GM12801 (cell line): ENCODE data around the gene VAT1L.

Source experiments
- TF ChIP-seq, protein P1 (sequence below): IDR thresholded peaks from one replicate; pipeline ENCODE4 v1.5.1; 2011; ENCODE audit warnings: control low read depth; ENCODE audit not compliant: insufficient read length; ENCODE audit errors: extremely low read depth

Gene VAT1L

DNA sequence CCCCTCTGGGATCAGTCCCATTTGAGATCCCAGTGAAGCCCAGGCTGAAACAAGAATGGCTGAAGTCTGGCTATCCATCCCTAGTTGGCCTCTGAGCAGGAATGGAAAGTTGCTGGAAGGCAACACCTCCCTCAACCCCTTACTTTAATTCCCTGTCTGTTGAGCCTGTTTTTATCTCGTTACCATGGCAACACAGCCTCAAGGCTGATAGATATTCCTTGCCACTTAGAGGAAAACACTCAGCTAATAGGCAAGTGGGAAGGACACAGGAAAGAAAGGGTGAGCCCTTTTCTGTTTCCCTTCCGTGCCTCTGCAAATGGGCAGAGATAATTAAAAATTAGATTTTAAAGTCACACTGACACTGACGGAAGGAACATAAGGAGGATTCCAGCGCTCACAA, 158.5 kb downstream of the VAT1L start:
- TF ChIP-seq, protein P1, sequence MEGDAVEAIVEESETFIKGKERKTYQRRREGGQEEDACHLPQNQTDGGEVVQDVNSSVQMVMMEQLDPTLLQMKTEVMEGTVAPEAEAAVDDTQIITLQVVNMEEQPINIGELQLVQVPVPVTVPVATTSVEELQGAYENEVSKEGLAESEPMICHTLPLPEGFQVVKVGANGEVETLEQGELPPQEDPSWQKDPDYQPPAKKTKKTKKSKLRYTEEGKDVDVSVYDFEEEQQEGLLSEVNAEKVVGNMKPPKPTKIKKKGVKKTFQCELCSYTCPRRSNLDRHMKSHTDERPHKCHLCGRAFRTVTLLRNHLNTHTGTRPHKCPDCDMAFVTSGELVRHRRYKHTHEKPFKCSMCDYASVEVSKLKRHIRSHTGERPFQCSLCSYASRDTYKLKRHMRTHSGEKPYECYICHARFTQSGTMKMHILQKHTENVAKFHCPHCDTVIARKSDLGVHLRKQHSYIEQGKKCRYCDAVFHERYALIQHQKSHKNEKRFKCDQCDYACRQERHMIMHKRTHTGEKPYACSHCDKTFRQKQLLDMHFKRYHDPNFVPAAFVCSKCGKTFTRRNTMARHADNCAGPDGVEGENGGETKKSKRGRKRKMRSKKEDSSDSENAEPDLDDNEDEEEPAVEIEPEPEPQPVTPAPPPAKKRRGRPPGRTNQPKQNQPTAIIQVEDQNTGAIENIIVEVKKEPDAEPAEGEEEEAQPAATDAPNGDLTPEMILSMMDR, result no peak

DNA sequence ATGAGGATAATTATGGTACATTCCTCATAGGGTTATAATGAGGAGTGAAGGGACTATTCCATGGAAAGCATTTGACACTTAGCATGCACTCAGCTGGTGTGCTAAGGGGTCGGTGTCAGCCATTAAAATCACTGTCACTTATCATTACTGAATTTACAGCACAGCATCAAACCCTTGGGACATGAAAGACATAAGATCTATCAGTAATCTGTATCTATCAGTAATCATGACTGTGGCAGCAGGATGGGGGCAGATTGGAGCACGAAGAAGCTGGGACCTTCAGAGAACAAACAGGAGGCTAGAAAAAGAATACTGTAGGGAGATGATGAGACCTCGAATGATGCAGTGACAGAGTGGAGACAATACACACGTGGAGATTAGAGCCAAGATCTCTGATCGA, 160.5 kb downstream of the VAT1L start:
- TF ChIP-seq, protein P1, result no peak

- TF ChIP-seq, protein P1, result no peak
Measured at GRCh38 chr16:77949445-77949844, 161.1 kb downstream of the VAT1L start.

DNA sequence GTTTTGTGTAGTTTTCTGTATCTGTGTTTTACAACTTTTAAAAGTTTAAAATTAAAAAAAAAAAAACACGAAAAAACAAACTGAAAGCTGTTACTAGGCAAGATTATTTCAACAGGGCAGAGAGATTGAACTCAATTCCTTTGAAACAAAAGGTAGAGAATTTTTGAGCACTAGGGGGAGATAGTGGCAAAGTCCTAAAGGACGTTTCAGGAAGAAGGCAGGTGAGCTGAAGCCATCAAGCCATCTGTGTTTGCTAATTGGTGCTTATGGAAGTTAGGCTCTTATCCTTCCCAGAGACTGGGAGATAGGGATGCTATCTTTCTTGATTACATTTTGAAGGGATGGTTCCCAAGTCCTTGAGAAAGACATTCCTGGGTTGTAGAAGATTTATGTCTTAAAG, 163.4 kb downstream of the VAT1L start:
- TF ChIP-seq, protein P1, result no peak

- TF ChIP-seq, protein P1, result no peak
Measured at GRCh38 chr16:77955127-77955526, 166.8 kb downstream of the VAT1L start.

GRCh38 chr16:77956231-77956630, 167.9 kb downstream of the VAT1L start:
- TF ChIP-seq, protein P1, result no peak

DNA sequence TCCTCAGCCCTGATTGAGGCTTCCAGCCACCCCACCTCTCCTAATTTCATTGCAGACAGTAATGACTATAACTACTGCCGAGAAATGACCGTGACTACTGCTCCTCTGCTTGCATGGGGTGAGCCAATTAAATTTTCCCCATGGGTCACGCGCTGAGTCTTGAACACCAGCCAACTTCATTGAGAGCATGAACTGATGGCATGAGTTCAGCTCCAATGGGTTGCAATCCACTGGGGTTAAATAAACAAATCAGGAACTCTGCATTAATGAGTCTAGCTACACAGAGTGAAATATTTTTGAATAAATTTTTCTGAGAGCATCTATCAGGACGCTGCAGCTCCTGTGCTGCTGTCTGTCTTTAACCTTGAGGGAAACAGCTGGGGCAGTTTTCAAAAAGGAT, 172.4 kb downstream of the VAT1L start:
- TF ChIP-seq, protein P1, result no peak

- TF ChIP-seq, protein P1, result no peak
Measured at GRCh38 chr16:77961814-77962213, 173.4 kb downstream of the VAT1L start.
